NCI-H345 (cell line): Measurements from ENCODE around the gene ATAD3B.
"Not testable (repeated sequence)": the region's sequence is repeated elsewhere in the genome, so short reads cannot be mapped to it uniquely, and the experiment has no call there.

ENCODE experiments used
- DNase-seq: peaks from one replicate; lab custom pipeline; 2025; lab: John Stamatoyannopoulos, UW

The ATAD3B gene

DNA sequence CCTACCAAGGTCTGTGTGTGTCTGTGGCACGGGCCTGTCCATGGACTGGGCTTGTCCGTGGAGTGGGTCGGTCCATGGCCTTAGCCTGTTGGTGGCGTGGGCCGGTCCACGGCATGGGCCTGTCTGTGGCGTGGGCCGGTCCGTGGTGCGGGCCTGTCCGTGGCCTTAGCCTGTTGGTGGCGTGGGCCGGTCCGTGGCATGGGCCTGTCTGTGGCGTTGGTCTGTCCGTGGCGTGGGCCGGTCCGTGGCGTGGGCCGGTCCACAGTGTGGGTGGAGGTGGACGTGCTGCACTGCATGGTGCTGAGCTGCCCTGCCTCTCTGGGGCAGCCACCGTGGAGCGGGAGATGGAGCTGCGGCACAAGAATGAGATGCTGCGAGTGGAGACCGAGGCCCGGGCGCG lies 10.2 kb downstream of the ATAD3B start:
- not testable (repeated sequence) for DNase-seq

DNA sequence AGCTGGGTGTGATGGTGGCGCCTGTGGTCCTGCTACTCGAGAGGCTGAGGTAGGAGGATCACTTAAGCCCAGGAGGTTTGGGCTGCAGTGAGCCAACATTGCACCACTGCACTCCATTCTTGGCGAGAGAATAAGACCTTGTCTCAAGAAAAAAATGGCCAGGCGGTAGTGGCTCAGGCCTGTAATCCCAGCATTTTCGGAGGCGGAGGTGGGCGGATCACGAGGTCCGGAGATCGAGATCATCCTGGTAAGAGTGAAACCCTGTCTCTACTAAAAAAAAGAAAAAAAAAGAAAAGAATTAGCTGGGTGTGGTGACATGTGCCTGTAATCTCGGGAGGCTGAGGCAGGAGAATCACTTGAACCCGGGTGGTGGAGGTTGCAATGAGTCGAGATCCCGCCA lies 11.3 kb downstream of the ATAD3B start:
- no peak for DNase-seq

DNA sequence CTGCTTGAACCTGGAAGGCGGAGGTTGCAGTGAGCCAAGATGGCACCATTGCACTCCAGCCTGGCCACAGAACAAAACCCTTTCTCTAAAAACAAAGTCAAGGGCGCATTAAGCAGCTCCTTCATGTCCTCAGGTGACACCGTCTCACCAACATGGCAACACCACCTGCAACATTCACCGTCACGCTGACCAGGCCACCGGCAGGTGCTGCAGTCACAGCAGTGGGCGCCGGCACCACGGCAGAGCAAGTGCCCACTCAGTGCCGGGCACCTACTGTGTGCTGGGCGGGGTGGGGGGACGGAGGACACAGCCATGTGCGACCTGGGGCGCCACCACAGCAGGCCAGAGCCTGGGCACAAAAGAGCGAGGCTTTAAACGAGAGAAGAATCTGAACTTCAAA lies 12.1 kb downstream of the ATAD3B start:
- no peak for DNase-seq

DNA sequence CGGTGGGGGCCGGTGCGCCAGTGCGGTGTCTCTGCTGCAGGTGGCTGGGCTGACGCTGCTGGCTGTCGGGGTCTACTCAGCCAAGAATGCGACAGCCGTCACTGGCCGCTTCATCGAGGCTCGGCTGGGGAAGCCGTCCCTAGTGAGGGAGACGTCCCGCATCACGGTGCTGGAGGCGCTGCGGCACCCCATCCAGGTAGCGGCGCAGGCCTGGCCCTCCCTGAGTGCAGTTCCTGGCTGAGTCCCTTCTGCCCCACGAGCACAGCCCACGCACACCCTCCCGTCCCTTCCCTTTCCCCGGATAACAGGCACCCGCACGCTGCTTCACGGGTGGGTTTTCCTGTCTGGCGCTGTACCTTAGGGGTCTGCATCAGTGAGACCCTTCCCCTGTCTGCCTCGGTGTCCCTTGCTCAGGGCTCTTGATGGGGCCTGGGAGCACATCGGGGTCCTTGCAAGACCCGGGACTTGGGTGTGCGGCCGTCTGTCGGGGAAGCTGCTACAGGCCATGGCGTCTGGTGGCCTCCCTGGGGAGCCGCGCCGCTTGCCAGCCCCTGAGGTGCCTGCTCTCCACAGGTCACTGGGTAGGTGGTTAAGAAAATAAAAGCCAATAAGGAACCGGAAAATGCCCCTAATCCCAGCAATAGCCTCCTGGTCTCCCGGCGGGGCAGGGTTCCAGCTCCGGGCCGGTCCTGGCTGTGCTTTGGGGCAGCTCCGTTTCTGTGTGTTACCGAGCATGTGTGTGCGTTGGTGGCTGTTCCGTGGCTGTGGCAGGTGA lies 13.6 kb downstream of the ATAD3B start:
- not testable (repeated sequence) for DNase-seq

DNA sequence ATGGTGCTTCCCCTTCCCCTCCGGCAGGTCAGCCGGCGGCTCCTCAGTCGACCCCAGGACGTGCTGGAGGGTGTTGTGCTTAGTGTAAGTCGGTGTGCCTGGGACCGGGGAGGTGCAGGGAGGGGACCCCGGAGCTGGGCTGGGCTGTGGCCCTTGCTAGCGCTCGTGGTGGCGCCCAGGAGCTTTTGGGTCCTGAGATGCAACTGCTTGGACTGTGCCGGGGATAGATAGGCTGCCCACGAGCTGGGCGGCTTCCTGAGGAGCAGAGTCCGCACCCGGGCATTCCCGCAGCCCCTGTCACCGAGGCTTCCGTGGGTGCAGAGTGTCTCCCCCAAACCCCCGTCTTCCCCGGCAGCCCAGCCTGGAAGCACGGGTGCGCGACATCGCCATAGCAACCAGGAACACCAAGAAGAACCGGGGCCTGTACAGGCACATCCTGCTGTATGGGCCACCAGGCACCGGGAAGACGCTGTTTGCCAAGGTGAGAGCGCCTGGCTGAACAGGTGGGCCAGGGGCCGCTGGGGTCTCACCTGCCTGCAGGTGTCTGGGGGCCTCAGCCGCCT lies 14.3 kb downstream of the ATAD3B start:
- DNase-seq = not testable (repeated sequence)

DNA sequence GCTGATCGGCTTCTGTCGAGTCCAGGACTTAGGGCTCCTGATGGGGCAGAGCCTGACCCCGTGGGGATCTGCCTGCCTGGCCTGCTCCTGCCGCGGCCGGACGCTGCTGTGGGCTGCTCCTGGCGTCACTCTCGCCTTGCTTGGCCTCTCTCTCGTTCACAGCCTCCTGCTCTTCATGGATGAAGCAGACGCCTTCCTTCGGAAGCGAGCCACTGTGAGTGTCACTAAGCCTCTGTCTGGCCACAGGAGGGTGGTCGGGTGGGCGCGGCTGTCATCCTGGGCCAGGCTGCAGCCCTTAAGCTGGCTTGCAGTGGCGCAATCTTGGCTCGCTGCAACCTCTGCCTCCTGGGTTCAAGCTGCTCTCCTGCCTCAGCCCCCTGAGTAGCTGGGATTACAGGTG lies 16.1 kb downstream of the ATAD3B start:
- no peak for DNase-seq

DNA sequence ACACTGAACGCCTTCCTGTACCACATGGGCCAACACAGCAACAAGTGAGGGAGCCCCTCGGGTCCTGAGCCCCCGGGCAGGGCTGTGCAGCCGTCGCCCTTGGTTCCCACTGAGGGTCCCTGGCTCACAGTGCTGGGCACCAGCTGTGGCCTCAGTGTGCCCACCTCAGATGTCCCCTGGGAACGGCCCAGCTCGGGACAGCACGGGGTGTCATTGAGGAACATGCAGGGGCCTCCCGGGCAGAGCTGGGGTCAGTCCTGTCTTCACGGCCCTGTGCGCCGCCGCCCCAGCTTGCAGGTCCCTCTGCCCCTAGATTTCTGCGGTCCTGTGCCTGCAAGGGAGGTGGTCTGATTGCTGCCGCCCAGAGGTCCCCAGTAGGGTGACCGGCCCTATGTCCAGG lies 17.7 kb downstream of the ATAD3B start:
- DNase-seq = no peak

DNA sequence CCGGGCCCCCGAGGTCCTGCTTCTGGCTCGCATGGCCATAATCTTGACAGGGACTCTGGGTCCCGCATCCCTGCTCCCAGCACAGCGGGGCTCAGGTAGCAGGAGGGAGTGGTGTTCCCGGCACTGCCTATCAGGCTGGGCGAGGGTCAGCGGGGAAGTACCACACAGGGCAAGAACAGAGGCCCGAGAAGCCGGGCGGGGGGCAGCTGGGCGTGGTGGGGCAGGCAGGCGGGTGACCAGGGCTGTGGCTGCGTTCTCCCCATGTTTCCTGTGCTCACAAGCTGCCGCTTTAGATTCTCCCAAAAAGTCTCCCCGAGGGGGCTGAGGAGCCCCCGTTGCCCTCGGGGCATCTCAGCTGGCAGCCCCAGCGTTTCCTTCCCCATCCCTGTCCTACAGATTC lies 18.3 kb downstream of the ATAD3B start:
- DNase-seq = no peak

DNA sequence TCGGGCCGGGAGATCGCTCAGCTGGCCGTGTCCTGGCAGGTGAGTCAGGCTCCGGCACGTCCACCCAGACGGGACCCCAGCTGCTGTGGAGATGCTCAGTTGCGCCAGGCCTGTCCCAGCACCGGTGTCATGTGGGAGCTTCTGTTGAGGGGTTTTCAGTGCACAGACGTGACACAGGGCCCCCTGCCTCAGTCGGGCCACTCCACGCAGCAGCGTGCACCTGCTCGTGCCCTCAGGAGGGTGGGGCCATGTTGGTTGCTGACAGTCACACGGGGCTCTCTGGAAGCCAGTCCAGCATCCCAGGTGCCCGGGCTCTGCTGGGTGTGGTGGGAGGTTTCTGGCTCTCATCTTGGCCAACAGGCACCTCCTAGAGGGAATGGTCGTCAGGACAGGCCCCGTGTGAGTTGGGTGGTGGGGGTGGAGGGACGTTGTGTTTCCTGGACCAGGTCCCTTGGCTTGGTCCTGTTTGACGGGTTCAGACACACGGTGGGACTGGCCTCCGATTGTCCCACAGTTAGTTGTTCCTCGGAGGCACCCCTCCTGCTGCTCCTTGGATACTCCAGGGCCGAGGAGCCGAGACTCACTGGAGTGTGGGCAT lies 19.2 kb downstream of the ATAD3B start:
- DNase-seq = no peak

DNA sequence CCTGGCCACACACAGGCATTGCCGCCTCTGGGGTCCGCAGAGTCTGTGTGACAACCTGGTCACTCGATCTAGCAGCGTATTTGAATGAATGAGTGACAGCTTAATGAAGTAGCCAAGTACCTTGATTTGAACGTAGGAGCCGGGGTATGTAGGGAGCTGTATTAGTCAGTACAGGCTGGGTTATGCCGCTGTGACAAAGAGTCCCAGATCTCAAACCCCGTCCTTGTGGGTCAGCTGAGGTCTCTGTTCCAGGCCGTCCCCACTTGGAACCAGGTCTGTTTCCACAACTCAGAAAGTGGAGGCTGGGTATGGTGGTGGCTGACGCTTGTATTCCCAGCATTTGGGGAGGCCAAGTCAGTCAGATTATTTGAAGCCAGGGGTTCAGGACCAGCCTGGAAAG lies 20.0 kb downstream of the ATAD3B start:
- DNase-seq = no peak

DNA sequence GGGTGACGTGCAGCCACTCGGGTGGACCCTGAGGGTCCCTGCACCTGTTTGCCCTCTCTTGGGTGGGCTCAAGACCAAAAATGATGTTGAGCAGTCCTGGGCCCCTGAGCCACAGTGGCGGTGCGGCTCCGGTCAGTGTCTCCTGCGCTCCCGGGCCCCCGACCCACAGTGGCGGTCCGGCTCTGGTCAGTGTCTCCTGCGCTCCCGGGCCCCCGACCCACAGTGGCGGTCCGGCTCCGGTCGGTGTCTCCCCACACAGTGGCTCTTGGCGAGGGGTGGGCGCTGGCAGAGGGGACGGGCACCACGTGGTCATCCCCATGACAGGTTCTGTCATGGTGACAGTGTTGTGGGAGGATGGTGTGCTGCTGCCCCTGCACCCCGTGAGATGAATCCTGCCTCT lies 22.7 kb downstream of the ATAD3B start:
- DNase-seq = not testable (repeated sequence)

DNA sequence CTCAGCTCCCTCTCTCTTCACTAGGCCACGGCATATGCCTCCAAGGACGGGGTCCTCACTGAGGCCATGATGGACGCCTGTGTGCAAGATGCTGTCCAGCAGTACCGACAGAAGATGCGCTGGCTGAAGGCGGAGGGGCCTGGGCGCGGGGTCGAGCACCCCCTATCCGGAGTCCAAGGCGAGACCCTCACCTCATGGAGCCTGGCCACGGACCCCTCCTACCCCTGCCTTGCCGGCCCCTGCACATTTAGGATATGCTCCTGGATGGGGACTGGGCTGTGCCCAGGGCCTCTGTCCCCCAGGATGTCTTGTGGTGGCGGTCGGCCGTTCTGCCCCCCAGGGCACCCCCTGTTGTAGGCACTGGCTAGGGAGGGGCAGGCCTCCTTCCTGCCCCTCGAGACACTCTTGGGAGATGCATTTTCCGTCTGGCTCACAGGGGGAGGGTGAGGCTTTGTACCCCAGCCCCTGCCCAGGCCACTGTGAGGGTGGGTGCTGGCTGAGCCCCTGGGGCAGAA lies 24.0 kb downstream of the ATAD3B start:
- not testable (repeated sequence) for DNase-seq

DNA sequence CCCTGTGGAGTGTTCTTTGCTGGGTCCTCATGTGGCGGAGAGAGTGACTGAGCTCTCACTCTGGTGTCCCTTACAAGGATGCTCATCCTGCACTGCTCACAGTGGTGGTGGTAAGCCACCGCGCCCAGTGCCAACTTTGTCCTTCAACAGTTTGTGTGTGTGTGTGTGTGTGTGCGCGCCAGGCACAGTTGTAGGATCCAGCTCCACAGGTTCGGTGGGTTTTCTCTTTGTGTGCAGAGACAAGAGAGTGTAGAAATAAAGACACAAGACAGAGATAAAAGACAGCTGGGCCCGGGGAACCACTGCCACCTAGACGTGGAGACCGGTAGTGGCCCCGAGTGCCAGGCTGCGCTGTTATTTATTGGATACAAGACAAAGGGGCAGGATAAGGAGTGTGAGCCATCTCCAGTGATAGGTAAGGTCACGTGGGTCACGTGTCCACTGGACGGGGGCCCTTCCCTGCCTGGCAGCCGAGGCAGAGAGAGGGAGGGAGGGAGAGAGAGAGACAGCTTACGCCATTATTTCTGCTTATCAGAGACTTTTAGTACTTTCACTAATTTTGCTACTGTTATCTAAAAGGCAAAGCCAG lies 33.3 kb downstream of the ATAD3B start:
- DNase-seq = peak; percentile 84

DNA sequence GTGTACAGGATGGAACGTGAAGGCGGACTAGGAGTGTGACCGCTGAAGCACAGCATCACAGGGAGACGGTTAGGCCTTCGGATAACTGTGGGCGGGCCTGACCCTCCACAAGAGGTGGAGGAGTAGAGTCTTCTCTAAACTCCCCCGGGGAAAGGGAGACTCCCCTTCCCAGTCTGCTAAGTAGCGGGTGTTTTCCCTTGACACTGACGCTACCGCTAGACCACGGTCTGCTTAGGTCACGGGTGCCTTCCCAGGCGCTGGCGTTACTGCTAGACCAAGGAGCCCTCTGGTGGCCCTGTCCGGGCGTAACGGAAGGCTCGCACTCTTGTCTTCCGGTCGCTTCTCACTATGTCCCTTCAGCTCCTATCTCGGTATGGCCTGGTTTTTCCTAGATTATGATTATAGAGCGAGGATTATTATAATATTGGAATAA lies 33.8 kb downstream of the ATAD3B start:
- peak; percentile 36 for DNase-seq

DNA sequence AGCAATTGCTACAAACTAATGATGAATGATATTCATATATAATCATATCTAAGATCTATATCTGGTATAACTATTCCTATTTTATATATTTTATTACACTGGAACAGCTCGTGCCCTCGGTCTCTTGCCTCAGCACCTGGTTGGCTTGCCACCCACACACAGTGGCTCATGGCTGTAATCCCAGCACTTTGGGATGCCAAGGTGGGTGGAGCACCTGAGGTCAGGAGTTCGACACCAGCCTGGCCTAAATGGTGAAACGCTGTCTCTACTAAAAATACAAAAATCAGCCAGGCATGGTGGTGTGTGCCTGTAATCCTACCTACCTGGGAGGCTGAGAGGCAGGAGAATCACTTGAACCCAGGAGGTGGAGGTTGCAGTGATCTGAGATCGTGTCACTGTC lies 34.2 kb downstream of the ATAD3B start:
- DNase-seq = not testable (repeated sequence)

DNA sequence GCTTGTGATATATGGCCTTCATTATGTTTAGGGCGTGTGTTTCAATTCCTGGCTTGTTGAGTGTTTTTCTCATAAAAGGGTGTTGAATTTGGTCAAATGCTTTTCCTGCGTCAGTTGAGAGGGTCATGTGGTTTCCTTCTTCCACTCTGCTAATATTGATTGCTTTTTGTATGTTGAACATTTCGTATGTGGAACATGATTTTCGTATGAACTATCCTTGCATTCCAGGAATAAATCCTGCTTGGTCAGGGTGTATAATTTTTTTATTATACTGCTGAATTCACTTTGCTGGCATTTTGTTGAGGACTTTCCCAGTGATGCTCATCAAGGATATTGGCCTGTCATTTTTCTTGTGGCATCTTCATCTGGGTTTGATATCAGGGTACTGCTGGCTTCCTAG lies 35.7 kb downstream of the ATAD3B start:
- DNase-seq = no peak

DNA sequence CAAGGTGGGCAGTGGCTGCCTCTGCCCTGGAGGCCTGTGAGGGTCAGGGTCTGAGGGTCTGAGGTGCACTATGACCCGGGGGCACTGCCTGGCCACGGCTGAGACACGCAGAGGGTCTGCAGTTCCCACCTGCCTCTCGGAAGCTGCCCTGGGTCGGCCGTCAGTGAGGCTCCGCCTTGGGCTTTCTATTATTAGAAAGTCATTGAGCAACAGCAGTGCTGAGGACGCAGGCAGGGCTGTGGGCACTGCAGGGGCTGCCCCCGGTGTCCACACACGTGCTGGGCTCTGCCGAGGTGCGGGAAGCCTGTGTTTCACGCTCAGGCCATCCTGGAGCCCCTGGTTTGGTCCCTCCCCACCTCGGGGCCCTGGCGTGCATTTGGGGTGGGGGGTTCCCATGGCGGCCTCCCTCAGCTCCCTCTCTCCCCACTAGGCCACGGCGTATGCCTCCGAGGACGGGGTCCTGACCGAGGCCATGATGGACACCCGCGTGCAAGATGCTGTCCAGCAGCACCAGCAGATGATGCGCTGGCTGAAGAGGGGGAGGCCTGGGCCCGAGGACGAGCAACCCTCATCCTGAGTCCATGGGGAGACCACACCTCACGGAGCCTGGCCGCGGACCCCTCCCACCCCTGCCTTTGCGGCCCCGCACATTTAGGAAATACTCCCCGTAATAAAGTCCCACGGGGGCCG lies 37.4 kb downstream of the ATAD3B start:
- DNase-seq = not testable (repeated sequence)

DNA sequence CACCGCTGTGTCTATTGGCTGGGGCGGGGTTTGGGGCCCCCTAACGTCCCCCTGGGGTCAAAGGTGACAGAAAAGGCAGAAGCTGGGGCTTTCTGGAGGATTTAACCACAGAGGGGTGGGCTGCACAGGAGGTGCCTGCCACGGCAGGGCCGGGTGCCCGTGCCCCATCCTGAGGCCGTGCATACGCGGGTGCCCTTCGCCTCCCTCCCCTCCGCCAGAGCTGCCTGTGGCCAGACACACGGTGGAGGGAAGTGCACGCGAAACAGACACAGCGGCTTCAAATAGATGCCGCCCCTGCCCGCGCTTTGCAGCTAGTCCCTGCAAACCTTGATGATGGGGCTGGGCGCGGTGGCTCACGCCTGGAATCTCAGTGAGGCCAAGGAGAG lies 37.9 kb downstream of the ATAD3B start:
- DNase-seq = not testable (repeated sequence)

DNA sequence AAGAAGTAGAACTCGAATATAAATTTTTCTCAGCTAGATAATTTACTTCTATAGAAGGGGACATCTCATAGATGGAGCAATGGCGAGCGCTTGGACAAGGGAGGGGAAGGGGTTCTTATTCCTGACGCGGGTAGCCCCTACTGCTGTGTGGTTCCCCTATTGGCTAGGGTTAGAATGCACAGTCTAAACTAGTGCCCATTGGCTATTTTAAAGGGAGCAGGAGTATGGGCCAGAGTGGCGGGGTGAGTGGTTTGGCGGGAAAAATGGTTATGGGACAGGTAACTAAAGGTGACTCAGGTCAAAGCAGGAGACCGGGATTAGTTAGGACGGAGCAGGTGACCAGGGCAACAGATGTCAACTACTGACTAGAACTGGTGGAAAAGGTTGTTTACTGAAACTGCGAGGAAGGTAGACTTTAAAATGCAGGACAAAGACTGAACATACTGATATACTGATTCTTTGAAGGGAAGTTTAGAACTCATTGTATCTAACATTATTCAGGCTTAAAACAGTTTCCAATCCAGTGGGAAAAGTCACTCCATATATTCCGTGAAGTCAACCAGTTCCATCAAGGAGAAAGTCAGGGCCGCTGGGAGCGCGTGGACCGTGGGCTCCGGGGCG lies 39.5 kb downstream of the ATAD3B start:
- no peak for DNase-seq

DNA sequence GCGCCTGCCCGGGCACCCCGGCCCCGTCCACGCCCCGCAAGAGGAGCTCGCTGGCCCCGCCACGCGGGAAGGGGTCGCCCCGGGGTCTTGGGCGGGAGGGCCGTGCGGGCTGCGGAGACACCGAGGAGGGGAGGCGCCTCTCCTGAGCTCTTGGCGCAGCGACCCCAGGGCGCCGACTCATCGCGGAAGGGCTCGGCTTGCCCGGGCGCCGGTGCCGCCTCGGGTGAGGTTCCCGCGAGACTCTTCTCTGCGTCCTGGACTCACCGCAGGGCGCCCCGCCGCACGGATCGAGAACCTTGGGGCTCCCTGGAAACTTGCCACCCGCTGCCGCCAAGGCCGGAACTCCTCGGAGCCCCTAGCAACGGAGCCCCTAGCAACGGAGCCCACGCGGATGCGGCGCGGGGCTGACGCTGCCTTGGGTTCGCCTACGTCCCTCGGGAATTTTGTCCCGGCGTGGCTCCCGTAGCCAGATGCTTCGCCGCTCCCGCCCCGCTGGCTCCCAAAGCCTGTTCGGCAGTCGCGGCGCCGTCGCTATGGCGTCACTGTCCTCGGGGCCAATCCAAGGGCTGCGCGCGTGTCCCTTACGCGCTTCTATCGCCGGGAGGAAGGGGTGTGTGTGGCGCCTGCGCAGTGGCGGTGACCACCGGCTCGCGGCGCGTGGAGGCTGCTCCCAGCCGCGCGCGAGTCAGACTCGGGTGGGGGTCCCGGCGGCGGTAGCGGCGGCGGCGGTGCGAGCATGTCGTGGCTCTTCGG lies 40.1 kb downstream of the ATAD3B start, which contains the start of gene ATAD3A:
Gene ATAD3A, plus strand, starts transcription at position 630 of the 753 bp plus-strand sequence. Its CDS starts 107 bp downstream, at position 737.
- DNase-seq = peak; percentile 98

DNA sequence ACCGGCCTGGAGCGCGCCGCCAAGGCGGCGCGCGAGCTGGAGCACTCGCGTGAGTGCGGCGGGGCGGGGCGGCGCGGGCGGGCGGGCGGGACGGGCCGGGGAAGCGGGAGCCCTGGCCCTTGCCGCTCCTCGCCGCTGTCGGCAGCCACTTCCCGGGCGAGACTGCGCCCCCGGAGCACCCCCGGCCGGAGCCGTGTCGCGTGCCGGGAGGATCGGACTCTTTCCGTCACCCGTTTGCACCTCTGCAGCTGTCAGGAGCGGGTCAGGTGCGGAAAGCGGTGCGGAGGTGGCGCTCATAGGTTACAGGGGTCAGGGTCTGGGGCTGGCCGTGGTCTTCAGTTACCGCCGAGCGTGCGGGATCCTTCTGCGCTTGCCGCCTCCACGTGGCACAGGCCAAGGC lies 40.9 kb downstream of the ATAD3B start:
- DNase-seq = not testable (repeated sequence)
